Measurements from ENCODE around the gene NAV3. TPM values are rescaled to one million over a fixed set of nuclear protein-coding genes. Genes with fewer than 3 reads are reported as not detected.

Gene NAV3
- polyA plus RNA-seq, 1 of the 3 experiments (the other 2 are of a cell fraction): 10.5 TPM

DNA sequence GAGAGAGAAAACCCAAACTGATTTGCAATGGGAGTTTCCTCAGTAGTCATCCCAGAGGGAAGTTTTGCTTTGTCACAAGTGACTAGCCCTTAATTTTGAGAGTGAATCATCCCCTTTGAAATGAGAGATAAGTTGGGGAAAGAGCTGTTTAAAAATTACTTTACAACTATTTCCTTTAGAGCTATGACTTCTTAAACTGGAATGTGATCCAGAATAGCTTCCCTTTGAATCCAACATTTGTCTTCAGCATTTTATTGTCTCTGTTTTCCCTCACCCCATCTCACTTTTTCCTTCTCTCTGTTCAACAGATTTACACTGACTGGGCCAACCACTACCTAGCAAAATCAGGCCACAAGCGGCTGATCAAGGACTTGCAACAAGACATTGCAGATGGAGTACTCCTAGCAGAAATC is 109.3 kb downstream of the NAV3 start:
- H3K4me3 ChIP-seq (ENCODE audit: low read depth in 2 of 2, low read length in 1 of 2): peak overlapping the region; percentile 50 to 51; a peak in 3 of 4 replicates
- H3K4me2 ChIP-seq: peak overlapping the region; percentile 75
- H3K9me2 ChIP-seq: no peaks in the 10 kb centered on the region
- CTCF ChIA-PET: interaction anchor here (3.4 kb wide), 1 partner anchor 15 kb away, joined by 20 read pairs; no protein-coding TSS in a partner anchor
- H3K9ac ChIP-seq: peak overlapping the region; percentile 66
- 0% methylated on average over 1 of the region's 1 CpG for WGBS (ENCODE audit: low lambda C conversion rate)
- peaks cover 0 to 3% of the 10 kb centered on the region in 2 experiments for H3K36me3 ChIP-seq (replicated peaks in 1 of 2; ENCODE audit: control insufficient read depth in 1 of 2, insufficient read depth in 2 of 2, low read length in 1 of 2)
- peak overlapping the region; percentile 87 to 89 for H3K27ac ChIP-seq (ENCODE audit: low read depth in 2 of 2, low read length in 1 of 2)
- H3K27me3 ChIP-seq (ENCODE audit: insufficient read depth): no peaks in the 10 kb centered on the region
- H2AFZ ChIP-seq (ENCODE audit: low read depth): peak overlapping the region; percentile 38; the same call in 1 of the 2 replicates
- peaks cover 41% of the 10 kb centered on the region for H3K79me2 ChIP-seq (ENCODE audit: insufficient read depth)
- H4K20me1 ChIP-seq (ENCODE audit: insufficient read depth): no peaks in the 10 kb centered on the region
- no peak for DNase-seq
- POLR2A ChIA-PET: no interaction called here
- H3K9me3 ChIP-seq: no peaks in the 10 kb centered on the region
- peaks cover 0 to 20% of the 10 kb centered on the region in 2 experiments; a peak in 2 of 4 replicates for H3K4me1 ChIP-seq (ENCODE audit: control insufficient read depth in 1 of 2, insufficient read depth in 2 of 2, low read depth in 1 of 2, low read length in 1 of 2)
- peaks cover 27% of the 10 kb centered on the region for H3F3A ChIP-seq (replicated peaks; ENCODE audit: insufficient read depth)
- TF ChIP-seq EP300 (IDR thresholded peaks at IDR 0.05; ENCODE audit: borderline replicate concordance in 1 of 2, low read depth in 1 of 2, low read length in 1 of 2) (peak in 1 of 2 experiments; percentile 86; a peak in 2 of 4 replicates), RFX5 (IDR thresholded peaks at IDR 0.05; ENCODE audit: low read length) (no peak), NRF1 (IDR thresholded peaks at IDR 0.05; ENCODE audit: low read depth, low read length) (no peak), EZH2phosphoT487 (IDR thresholded peaks at IDR 0.05; ENCODE audit: borderline replicate concordance, low read depth) (no peak), RAD21 (IDR thresholded peaks at IDR 0.05; ENCODE audit: low read length) (no peak), NFIC (IDR thresholded peaks at IDR 0.05; ENCODE audit: borderline replicate concordance) (peak; percentile 62), TCF12 (IDR thresholded peaks at IDR 0.05) (peak; percentile 80), FOXM1 (IDR thresholded peaks at IDR 0.05; ENCODE audit: low read depth) (peak; percentile 74; the same call in 1 of the 2 replicates), GABPA (IDR thresholded peaks at IDR 0.05; ENCODE audit: low read depth) (no peak; the same call in 1 of the 2 replicates), RCOR1 (IDR thresholded peaks at IDR 0.05; ENCODE audit: low read length) (no peak), MEF2A (IDR thresholded peaks at IDR 0.05; ENCODE audit: borderline replicate concordance, low read depth) (peak; percentile 69; the same call in 1 of the 2 replicates), FOSL2 (IDR thresholded peaks at IDR 0.05; ENCODE audit: borderline replicate concordance, low read depth) (peak; percentile 93), FOXJ3 (CRISPR knock-in tag; IDR thresholded peaks at IDR 0.05) (no peak), ELF1 (IDR thresholded peaks at IDR 0.05) (no peak), TAF1 (IDR thresholded peaks at IDR 0.05; ENCODE audit: borderline replicate concordance, low read depth, low read length) (no peak), POLR2AphosphoS5 (IDR thresholded peaks at IDR 0.05; ENCODE audit: low read depth, low read length) (no peak; the same call in 1 of the 2 replicates)
- TF ChIP-seq, protein P1, sequence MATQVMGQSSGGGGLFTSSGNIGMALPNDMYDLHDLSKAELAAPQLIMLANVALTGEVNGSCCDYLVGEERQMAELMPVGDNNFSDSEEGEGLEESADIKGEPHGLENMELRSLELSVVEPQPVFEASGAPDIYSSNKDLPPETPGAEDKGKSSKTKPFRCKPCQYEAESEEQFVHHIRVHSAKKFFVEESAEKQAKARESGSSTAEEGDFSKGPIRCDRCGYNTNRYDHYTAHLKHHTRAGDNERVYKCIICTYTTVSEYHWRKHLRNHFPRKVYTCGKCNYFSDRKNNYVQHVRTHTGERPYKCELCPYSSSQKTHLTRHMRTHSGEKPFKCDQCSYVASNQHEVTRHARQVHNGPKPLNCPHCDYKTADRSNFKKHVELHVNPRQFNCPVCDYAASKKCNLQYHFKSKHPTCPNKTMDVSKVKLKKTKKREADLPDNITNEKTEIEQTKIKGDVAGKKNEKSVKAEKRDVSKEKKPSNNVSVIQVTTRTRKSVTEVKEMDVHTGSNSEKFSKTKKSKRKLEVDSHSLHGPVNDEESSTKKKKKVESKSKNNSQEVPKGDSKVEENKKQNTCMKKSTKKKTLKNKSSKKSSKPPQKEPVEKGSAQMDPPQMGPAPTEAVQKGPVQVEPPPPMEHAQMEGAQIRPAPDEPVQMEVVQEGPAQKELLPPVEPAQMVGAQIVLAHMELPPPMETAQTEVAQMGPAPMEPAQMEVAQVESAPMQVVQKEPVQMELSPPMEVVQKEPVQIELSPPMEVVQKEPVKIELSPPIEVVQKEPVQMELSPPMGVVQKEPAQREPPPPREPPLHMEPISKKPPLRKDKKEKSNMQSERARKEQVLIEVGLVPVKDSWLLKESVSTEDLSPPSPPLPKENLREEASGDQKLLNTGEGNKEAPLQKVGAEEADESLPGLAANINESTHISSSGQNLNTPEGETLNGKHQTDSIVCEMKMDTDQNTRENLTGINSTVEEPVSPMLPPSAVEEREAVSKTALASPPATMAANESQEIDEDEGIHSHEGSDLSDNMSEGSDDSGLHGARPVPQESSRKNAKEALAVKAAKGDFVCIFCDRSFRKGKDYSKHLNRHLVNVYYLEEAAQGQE (IDR thresholded peaks at IDR 0.05; ENCODE audit: low read depth, low read length): no peak
- TF ChIP-seq, protein P2, sequence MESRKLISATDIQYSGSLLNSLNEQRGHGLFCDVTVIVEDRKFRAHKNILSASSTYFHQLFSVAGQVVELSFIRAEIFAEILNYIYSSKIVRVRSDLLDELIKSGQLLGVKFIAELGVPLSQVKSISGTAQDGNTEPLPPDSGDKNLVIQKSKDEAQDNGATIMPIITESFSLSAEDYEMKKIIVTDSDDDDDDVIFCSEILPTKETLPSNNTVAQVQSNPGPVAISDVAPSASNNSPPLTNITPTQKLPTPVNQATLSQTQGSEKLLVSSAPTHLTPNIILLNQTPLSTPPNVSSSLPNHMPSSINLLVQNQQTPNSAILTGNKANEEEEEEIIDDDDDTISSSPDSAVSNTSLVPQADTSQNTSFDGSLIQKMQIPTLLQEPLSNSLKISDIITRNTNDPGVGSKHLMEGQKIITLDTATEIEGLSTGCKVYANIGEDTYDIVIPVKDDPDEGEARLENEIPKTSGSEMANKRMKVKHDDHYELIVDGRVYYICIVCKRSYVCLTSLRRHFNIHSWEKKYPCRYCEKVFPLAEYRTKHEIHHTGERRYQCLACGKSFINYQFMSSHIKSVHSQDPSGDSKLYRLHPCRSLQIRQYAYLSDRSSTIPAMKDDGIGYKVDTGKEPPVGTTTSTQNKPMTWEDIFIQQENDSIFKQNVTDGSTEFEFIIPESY (IDR thresholded peaks at IDR 0.05; ENCODE audit: borderline replicate concordance, low read depth): peak; percentile 52; the same call in 1 of the 2 replicates
- TF ChIP-seq, protein P3, sequence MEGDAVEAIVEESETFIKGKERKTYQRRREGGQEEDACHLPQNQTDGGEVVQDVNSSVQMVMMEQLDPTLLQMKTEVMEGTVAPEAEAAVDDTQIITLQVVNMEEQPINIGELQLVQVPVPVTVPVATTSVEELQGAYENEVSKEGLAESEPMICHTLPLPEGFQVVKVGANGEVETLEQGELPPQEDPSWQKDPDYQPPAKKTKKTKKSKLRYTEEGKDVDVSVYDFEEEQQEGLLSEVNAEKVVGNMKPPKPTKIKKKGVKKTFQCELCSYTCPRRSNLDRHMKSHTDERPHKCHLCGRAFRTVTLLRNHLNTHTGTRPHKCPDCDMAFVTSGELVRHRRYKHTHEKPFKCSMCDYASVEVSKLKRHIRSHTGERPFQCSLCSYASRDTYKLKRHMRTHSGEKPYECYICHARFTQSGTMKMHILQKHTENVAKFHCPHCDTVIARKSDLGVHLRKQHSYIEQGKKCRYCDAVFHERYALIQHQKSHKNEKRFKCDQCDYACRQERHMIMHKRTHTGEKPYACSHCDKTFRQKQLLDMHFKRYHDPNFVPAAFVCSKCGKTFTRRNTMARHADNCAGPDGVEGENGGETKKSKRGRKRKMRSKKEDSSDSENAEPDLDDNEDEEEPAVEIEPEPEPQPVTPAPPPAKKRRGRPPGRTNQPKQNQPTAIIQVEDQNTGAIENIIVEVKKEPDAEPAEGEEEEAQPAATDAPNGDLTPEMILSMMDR (IDR thresholded peaks at IDR 0.05): peak; percentile 9; the same call in 1 of the 2 replicates
- TF ChIP-seq, protein P4, sequence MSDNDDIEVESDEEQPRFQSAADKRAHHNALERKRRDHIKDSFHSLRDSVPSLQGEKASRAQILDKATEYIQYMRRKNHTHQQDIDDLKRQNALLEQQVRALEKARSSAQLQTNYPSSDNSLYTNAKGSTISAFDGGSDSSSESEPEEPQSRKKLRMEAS (IDR thresholded peaks at IDR 0.05; ENCODE audit: low read depth): peak; percentile 29; the same call in 1 of the 2 replicates
- TF ChIP-seq, protein P5, sequence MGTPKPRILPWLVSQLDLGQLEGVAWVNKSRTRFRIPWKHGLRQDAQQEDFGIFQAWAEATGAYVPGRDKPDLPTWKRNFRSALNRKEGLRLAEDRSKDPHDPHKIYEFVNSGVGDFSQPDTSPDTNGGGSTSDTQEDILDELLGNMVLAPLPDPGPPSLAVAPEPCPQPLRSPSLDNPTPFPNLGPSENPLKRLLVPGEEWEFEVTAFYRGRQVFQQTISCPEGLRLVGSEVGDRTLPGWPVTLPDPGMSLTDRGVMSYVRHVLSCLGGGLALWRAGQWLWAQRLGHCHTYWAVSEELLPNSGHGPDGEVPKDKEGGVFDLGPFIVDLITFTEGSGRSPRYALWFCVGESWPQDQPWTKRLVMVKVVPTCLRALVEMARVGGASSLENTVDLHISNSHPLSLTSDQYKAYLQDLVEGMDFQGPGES (IDR thresholded peaks at IDR 0.05; ENCODE audit: low read depth, low read length): no peak
- TF ChIP-seq, protein P6, sequence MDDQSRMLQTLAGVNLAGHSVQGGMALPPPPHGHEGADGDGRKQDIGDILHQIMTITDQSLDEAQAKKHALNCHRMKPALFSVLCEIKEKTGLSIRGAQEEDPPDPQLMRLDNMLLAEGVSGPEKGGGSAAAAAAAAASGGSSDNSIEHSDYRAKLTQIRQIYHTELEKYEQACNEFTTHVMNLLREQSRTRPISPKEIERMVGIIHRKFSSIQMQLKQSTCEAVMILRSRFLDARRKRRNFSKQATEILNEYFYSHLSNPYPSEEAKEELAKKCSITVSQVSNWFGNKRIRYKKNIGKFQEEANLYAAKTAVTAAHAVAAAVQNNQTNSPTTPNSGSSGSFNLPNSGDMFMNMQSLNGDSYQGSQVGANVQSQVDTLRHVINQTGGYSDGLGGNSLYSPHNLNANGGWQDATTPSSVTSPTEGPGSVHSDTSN (IDR thresholded peaks at IDR 0.05): peak; percentile 67
- TF ChIP-seq, protein P7, sequence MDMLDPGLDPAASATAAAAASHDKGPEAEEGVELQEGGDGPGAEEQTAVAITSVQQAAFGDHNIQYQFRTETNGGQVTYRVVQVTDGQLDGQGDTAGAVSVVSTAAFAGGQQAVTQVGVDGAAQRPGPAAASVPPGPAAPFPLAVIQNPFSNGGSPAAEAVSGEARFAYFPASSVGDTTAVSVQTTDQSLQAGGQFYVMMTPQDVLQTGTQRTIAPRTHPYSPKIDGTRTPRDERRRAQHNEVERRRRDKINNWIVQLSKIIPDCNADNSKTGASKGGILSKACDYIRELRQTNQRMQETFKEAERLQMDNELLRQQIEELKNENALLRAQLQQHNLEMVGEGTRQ (IDR thresholded peaks at IDR 0.05; ENCODE audit: borderline replicate concordance, low read depth, low read length): no peak
